NB4 (cell line): Measurements from ENCODE around the gene FOXP1.

Experiments
- CTCF ChIP-seq: IDR thresholded peaks from one replicate; pipeline ENCODE4 v1.5.1; 2012; ENCODE audit warnings: low read depth, low read length
- MAX ChIP-seq: IDR thresholded peaks from 2 replicates; pipeline ENCODE4 v1.6.1; 2011; ENCODE audit warnings: low read depth, low read length
- POLR2A ChIP-seq: IDR thresholded peaks from 2 replicates; pipeline ENCODE4 v1.6.1; 2011; ENCODE audit warnings: mild to moderate bottlenecking; ENCODE audit not compliant: insufficient read length; ENCODE audit errors: extremely low read depth

- no peak for TF ChIP-seq CTCF
- no peak for TF ChIP-seq MAX
- no peak for TF ChIP-seq POLR2A
Measured at GRCh38 chr3:71356265-71356664, 227.3 kb downstream of the FOXP1 start.
